ENCODE results near the gene DNMT1.

GRCh38 chr19:10113964-10114650 is 80.6 kb downstream of the DNMT1 start:
- no peak for TF ChIP-seq CTCF (conservative IDR thresholded peaks at IDR 0.05)
- TF ChIP-seq EZH2 (IDR thresholded peaks at IDR 0.05; ENCODE audit: low read depth) = no peak
